ENCODE results near the gene RNASE8. TPM values are rescaled to one million over a fixed set of nuclear protein-coding genes. Genes with fewer than 3 reads are reported as not detected.
"Not testable (repeated sequence)": the region's sequence is repeated elsewhere in the genome, so short reads cannot be mapped to it uniquely, and the experiment has no call there.

Gene RNASE8
- total RNA-seq, 1 experiment from 2014 or later: not detected

GRCh38 chr14:21039585-21040369 is 17.8 kb upstream of the RNASE8 start:
- in situ Hi-C loops (cut with HindIII; ENCODE audit: low pct_unique_long_range_greater_than_20kb, low sequenced_read_pairs) (no loop called here), intact Hi-C loops (cut with micrococcal nuclease; ENCODE audit: unreplicated experiment) (loop anchor here (2.0 kb wide), 1 partner anchor 25 kb away; no protein-coding TSS in a partner anchor)
- no peak for DNase-seq (ENCODE audit: low read depth, low spot score)
- H3K4me1 ChIP-seq (ENCODE audit: control insufficient read depth, insufficient read depth, low read length): no peaks in the 10 kb centered on the region
- H3K36me3 ChIP-seq (ENCODE audit: control insufficient read depth, insufficient read depth, low read length): no peaks in the 10 kb centered on the region
- H3K9me3 ChIP-seq (ENCODE audit: control insufficient read depth, insufficient read depth, low read depth, low read length): no peaks in the 10 kb centered on the region
- no peak overlapping the region for H3K4me3 ChIP-seq (ENCODE audit: low read depth in 2 of 2, low read length in 2 of 2)
- no peak overlapping the region for H3K27ac ChIP-seq (ENCODE audit: low read length)
- ATAC-seq: peak; percentile 94
- peak; percentile 71 for TF ChIP-seq CTCF (IDR thresholded peaks at IDR 0.05)
- TF ChIP-seq TCF7L2 (IDR thresholded peaks at IDR 0.05; ENCODE audit: low read depth, low read length): no peak
- no peaks in the 10 kb centered on the region; the same call in none of the 2 replicates for H3K27me3 ChIP-seq (ENCODE audit: control insufficient read depth, insufficient read depth, low read length)
- ChIA-PET POLR2A (no interaction called here), CTCF (interaction anchor here (0.6 to 2.8 kb wide), 3 partner anchors 25 to 65 kb away, joined by 3 to 33 read pairs (median 5); no protein-coding TSS in a partner anchor)
- BruUV-seq (replicated peaks): no TSS peak

GRCh38 chr14:21040370-21040925 is 17.2 kb upstream of the RNASE8 start:
- peak; percentile 34; the same call in 1 of the 2 replicates for ATAC-seq
- in situ Hi-C loops (cut with HindIII; ENCODE audit: low pct_unique_long_range_greater_than_20kb, low sequenced_read_pairs) (no loop called here), intact Hi-C loops (cut with micrococcal nuclease; ENCODE audit: unreplicated experiment) (loop anchor here (2.0 kb wide), 1 partner anchor 26 kb away; no protein-coding TSS in a partner anchor)
- Histone ChIP-seq H3K4me1 (ENCODE audit: control insufficient read depth, insufficient read depth, low read length) (no peaks in the 10 kb centered on the region), H3K36me3 (ENCODE audit: control insufficient read depth, insufficient read depth, low read length) (no peaks in the 10 kb centered on the region), H3K27ac (ENCODE audit: low read length) (no peak overlapping the region), H3K27me3 (ENCODE audit: control insufficient read depth, insufficient read depth, low read length) (peaks cover under 1% of the 10 kb centered on the region), H3K4me3 (ENCODE audit: low read depth in 2 of 2, low read length in 2 of 2) (no peak overlapping the region), H3K9me3 (ENCODE audit: control insufficient read depth, insufficient read depth, low read depth, low read length) (no peaks in the 10 kb centered on the region)
- ChIA-PET POLR2A (no interaction called here), CTCF (interaction anchor here (0.6 to 2.8 kb wide), 4 partner anchors 25 to 532 kb away, joined by 3 to 33 read pairs (median 4); no protein-coding TSS in a partner anchor)
- no peak for DNase-seq (ENCODE audit: low read depth, low spot score)
- no TSS peak for BruUV-seq (replicated peaks)
- no peak for TF ChIP-seq REST (IDR thresholded peaks at IDR 0.05; ENCODE audit: insufficient read depth in 1 of 2, low read depth in 2 of 2, low read length in 1 of 2)
- peak; percentile 41 for TF ChIP-seq CTCF (IDR thresholded peaks at IDR 0.05)
- TF ChIP-seq POLR2AphosphoS5 (IDR thresholded peaks at IDR 0.05; ENCODE audit: low read depth, low read length): no peak

GRCh38 chr14:21040941-21041340 is 16.7 kb upstream of the RNASE8 start:
- H3K4me3 ChIP-seq (ENCODE audit: low read depth in 2 of 2, low read length in 2 of 2); H3K36me3 ChIP-seq (ENCODE audit: control insufficient read depth, insufficient read depth, low read length); H3K4me1 ChIP-seq (ENCODE audit: control insufficient read depth, insufficient read depth, low read length); H3K9me3 ChIP-seq (ENCODE audit: control insufficient read depth, insufficient read depth, low read depth, low read length); H3K27ac ChIP-seq (ENCODE audit: low read length); POLR2A ChIA-PET; BruUV-seq (replicated peaks); H3K27me3 ChIP-seq (ENCODE audit: control insufficient read depth, insufficient read depth, low read length); in situ Hi-C loops (cut with HindIII; ENCODE audit: low pct_unique_long_range_greater_than_20kb, low sequenced_read_pairs); ATAC-seq; DNase-seq (ENCODE audit: low read depth, low spot score): not testable (repeated sequence)
- CTCF ChIA-PET: interaction anchor here (0.7 to 2.8 kb wide), 2 partner anchors 26 to 532 kb away, joined by 3 to 33 read pairs; no protein-coding TSS in a partner anchor
- intact Hi-C loops (cut with micrococcal nuclease; ENCODE audit: unreplicated experiment): loop anchor here (2.0 kb wide), 1 partner anchor 26 kb away; no protein-coding TSS in a partner anchor

Measured in Panc1 (cell line).